Colonic mucosa (tissue), 4 donors: ENCODE measurements around the gene PLA2G4E. TPM values are rescaled to one million over a fixed set of nuclear protein-coding genes. Genes with fewer than 3 reads are reported as not detected.

Source experiments
- DNase-seq: peaks from one replicate; pipeline ENCODE4 v3.0.0-alpha.2; 2020
- H3K27ac ChIP-seq: fragments of 200-600 bp; one replicate; pipeline ENCODE4 v1.8.0; 2021
- H3K27me3 ChIP-seq: fragments of 200-600 bp; one replicate; pipeline ENCODE4 v1.8.0; 2021
- H3K36me3 ChIP-seq: fragments of 200-600 bp; one replicate; pipeline ENCODE4 v1.8.0; 2021
- H3K4me1 ChIP-seq: fragments of 200-600 bp; one replicate; pipeline ENCODE4 v1.8.0; 2021; ENCODE audit warnings: mild to moderate bottlenecking
- H3K4me3 ChIP-seq: fragments of 200-600 bp; one replicate; pipeline ENCODE4 v1.8.0; 2021
- H3K9ac ChIP-seq, 2 donors: one replicate each; pipeline ENCODE4 v1.7.0; 2013; ENCODE audit warnings: control low read depth in 2 of 2, low read depth in 2 of 2, low read length in 2 of 2
- H3K9me3 ChIP-seq: fragments of 200-600 bp; one replicate; pipeline ENCODE4 v1.8.0; 2021
- CTCF ChIP-seq: fragments of 200-600 bp; IDR thresholded peaks from one replicate; pipeline ENCODE4 v1.8.0; 2022; ENCODE audit warnings: antibody characterized with exemption, mild to moderate bottlenecking
- intact Hi-C: fragments of 100-400 bp; cut with DNase I; formaldehyde crosslinking; loops from one replicate; pipeline ENCODE4 v1.14.1; 2022
- total RNA-seq, 2 donors: library from RNA; stranded (reverse); fragmentation: NEBNext Ultra II Directional in 1 of 2; extraction: Animal tissue kit (Norgen Biotek cat#: 25700) in 1 of 2; gene quantifications; one replicate each; pipeline ENCODE4 v1.2.1, GENCODE V29; 2021
- donor health status: healthy.
- donor health status: DM: no; HTN: no; CAD: no.
- donor health status: DM: no; HTN: no; CAD: no.

The PLA2G4E gene
- total RNA-seq, 2 donors from 2014 or later = 0.67 TPM; not detected in 1

GRCh38 chr15:41967506-41968206, 53.2 kb downstream of the PLA2G4E start:
- intact Hi-C loops = no loop called here
- Histone ChIP-seq H3K27ac (no peak overlapping the region), H3K4me1 (no peaks in the 10 kb centered on the region), H3K36me3 (no peaks in the 10 kb centered on the region), H3K9me3 (no peaks in the 10 kb centered on the region), H3K9ac (peak overlapping the region in 1 of 2 donors; percentile 19), H3K27me3 (no peaks in the 10 kb centered on the region), H3K4me3 (no peak overlapping the region)
- TF ChIP-seq CTCF = no peak
- no peak for DNase-seq

GRCh38 chr15:41966920-41967465, 53.8 kb downstream of the PLA2G4E start:
- Histone ChIP-seq H3K4me3 (no peak overlapping the region), H3K4me1 (no peaks in the 10 kb centered on the region), H3K27me3 (no peaks in the 10 kb centered on the region), H3K36me3 (no peaks in the 10 kb centered on the region), H3K9me3 (no peaks in the 10 kb centered on the region), H3K27ac (no peak overlapping the region), H3K9ac (no peak overlapping the region)
- DNase-seq = no peak
- TF ChIP-seq CTCF = no peak
- intact Hi-C loops = no loop called here

- H3K27ac ChIP-seq = no peak overlapping the region
- no peaks in the 10 kb centered on the region for H3K36me3 ChIP-seq
- H3K27me3 ChIP-seq = no peaks in the 10 kb centered on the region
- H3K4me3 ChIP-seq = no peak overlapping the region
- no peaks in the 10 kb centered on the region for H3K4me1 ChIP-seq
- intact Hi-C loops = no loop called here
- H3K9me3 ChIP-seq = no peaks in the 10 kb centered on the region
- no peak for DNase-seq
- no peak overlapping the region for H3K9ac ChIP-seq
- no peak for TF ChIP-seq CTCF
Measured at GRCh38 chr15:41966414-41966812, 54.4 kb downstream of the PLA2G4E start.

GRCh38 chr15:41965441-41966413, 55.1 kb downstream of the PLA2G4E start:
- H3K27me3 ChIP-seq = no peaks in the 10 kb centered on the region
- no peaks in the 10 kb centered on the region for H3K4me1 ChIP-seq
- no peak for DNase-seq
- no peaks in the 10 kb centered on the region for H3K36me3 ChIP-seq
- intact Hi-C loops = no loop called here
- no peaks in the 10 kb centered on the region for H3K9me3 ChIP-seq
- no peak for TF ChIP-seq CTCF
- H3K27ac ChIP-seq = no peak overlapping the region
- no peak overlapping the region for H3K9ac ChIP-seq
- H3K4me3 ChIP-seq = no peak overlapping the region

- no peak for DNase-seq
- H3K9me3 ChIP-seq = no peaks in the 10 kb centered on the region
- no peaks in the 10 kb centered on the region for H3K27me3 ChIP-seq
- H3K36me3 ChIP-seq = no peaks in the 10 kb centered on the region
- H3K9ac ChIP-seq = no peak overlapping the region
- no peak overlapping the region for H3K4me3 ChIP-seq
- intact Hi-C loops = no loop called here
- no peak for TF ChIP-seq CTCF
- H3K4me1 ChIP-seq = no peaks in the 10 kb centered on the region
- peak overlapping the region; percentile 38 for H3K27ac ChIP-seq
Measured at GRCh38 chr15:41961595-41962202, 59.1 kb downstream of the PLA2G4E start.
